ENCODE results near the gene ELP2. TPM values are rescaled to one million over a fixed set of nuclear protein-coding genes. Genes with fewer than 3 reads are reported as not detected.
"Not testable (repeated sequence)": the region's sequence is repeated elsewhere in the genome, so short reads cannot be mapped to it uniquely, and the experiment has no call there.

Gene ELP2
- total and polyA plus RNA-seq, 9 of the 15 experiments (the other 6 are each of a cell fraction or from before 2014, with no cell fraction given), result 76.8 to 192 (median 140) TPM

DNA sequence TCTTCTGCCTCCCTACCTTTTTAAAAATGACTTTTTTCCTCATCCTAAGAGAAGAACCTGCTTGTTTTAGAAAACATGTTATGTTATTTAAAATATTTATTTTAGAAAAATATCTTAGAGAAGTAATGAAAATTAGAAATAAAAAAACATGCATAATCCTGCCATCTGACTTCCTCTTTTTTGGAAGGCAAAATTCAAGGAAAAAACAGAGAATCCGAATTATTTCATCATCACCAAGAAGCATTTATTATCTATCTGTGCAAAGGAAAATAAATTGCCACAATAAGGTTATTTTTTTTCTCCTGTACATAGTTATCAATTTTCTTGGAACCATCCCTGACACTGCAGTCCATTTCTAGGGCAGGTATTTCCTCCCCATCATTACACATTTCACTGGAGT, 15.0 kb upstream of the ELP2 start:
- H3K27me3 ChIP-seq (ENCODE audit: control insufficient read depth in 2 of 2, insufficient read depth in 2 of 2, low read length in 2 of 2), result no peaks in the 10 kb centered on the region
- no peaks in the 10 kb centered on the region for H3K9me1 ChIP-seq (ENCODE audit: control insufficient read depth, insufficient read depth, low read length)
- DNase-seq (ENCODE audit: extremely low read depth in 1 of 4, low spot score in 3 of 4) (no peak), FAIRE-seq (no peak), ATAC-seq (no peak)
- TF ChIP-seq SPI1 (IDR thresholded peaks at IDR 0.05; ENCODE audit: borderline replicate concordance, low read depth, low read length) (peak; percentile 60; the same call in 1 of the 2 replicates), ZNF644 (tag; IDR thresholded peaks at IDR 0.05; ENCODE audit: low read depth) (no peak)
- TF ChIP-seq, protein P1, sequence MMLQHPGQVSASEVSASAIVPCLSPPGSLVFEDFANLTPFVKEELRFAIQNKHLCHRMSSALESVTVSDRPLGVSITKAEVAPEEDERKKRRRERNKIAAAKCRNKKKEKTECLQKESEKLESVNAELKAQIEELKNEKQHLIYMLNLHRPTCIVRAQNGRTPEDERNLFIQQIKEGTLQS (IDR thresholded peaks at IDR 0.05), result peak; percentile 65; the same call in 1 of the 2 replicates
- TF ChIP-seq, protein P1 (CRISPR knock-in tag; conservative IDR thresholded peaks at IDR 0.05), result no peak
- H3K4me1 ChIP-seq (replicated peaks in 1 of 2; ENCODE audit: control insufficient read depth in 2 of 2, insufficient read depth in 2 of 2, low read length in 2 of 2), result no peaks in the 10 kb centered on the region
- no TSS peak for BruUV-seq (replicated peaks)
- intact Hi-C loops (cut with micrococcal nuclease), result no loop called here
- no peak overlapping the region for H3K9ac ChIP-seq (ENCODE audit: insufficient read depth in 1 of 2, low read depth in 2 of 2, low read length in 2 of 2)
- in situ Hi-C loops (cut with MboI), result no loop called here
- H3K79me2 ChIP-seq (ENCODE audit: control insufficient read depth, insufficient read depth, low read length), result no peaks in the 10 kb centered on the region
- POLR2A ChIA-PET, result interaction anchor here (0.6 kb wide), 1 partner anchor 13 kb away, joined by 3 read pairs; no protein-coding TSS in a partner anchor
- no peak overlapping the region for H3K4me3 ChIP-seq
- peaks cover 56% of the 10 kb centered on the region for H3K36me3 ChIP-seq (ENCODE audit: control insufficient read depth, insufficient read depth, low read length)
- 19% methylated on average over 1 of the region's 1 CpG for WGBS (ENCODE audit: insufficient coverage, low coverage, missing lambda C conversion rate)
- CTCF ChIA-PET (ENCODE audit: low intra/inter-chr PET ratio), result no interaction called here
- H4K20me1 ChIP-seq (replicated peaks; ENCODE audit: control insufficient read depth, insufficient read depth, low read length), result no peaks in the 10 kb centered on the region
- H3K4me2 ChIP-seq (ENCODE audit: insufficient read depth, low read length), result no peak overlapping the region
- H3K9me3 ChIP-seq (replicated peaks; ENCODE audit: control insufficient read depth, insufficient read depth, low read depth, low read length), result no peaks in the 10 kb centered on the region
- H2AFZ ChIP-seq (ENCODE audit: low read depth, low read length), result no peak overlapping the region
- no peak overlapping the region for H3K27ac ChIP-seq (ENCODE audit: extremely low read depth, low read depth, low read length)

DNA sequence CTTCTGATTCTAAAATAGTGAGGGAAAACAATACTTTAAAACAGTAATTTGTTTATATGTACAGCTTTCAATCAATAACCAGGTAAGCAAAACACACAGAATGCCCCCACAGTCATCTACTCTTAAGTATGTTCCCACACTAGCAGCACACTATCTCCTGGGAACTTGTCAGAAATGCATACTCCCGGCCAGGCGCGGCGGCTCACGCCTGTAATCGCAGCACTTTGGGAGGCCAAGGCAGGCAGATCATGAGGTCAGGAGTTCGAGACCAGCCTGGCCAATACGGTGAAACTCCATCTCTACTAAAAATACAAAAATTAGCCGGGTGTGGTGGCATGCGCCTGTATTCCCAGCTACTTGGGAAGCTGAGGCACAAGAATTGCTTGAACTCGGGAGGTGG, 12.9 kb upstream of the ELP2 start:
- H3K4me2 ChIP-seq (ENCODE audit: insufficient read depth, low read length); FAIRE-seq; ATAC-seq; H3K79me2 ChIP-seq (ENCODE audit: control insufficient read depth, insufficient read depth, low read length); H3K9me3 ChIP-seq (replicated peaks; ENCODE audit: control insufficient read depth, insufficient read depth, low read depth, low read length); CTCF ChIA-PET (ENCODE audit: low intra/inter-chr PET ratio); H4K20me1 ChIP-seq (replicated peaks; ENCODE audit: control insufficient read depth, insufficient read depth, low read length); H3K4me3 ChIP-seq; H3K9me1 ChIP-seq (ENCODE audit: control insufficient read depth, insufficient read depth, low read length); BruUV-seq (replicated peaks); in situ Hi-C loops (cut with MboI); H3K27ac ChIP-seq (ENCODE audit: extremely low read depth, low read depth, low read length); H2AFZ ChIP-seq (ENCODE audit: low read depth, low read length); intact Hi-C loops (cut with micrococcal nuclease); H3K4me1 ChIP-seq (replicated peaks in 1 of 2; ENCODE audit: control insufficient read depth in 2 of 2, insufficient read depth in 2 of 2, low read length in 2 of 2); H3K9ac ChIP-seq (ENCODE audit: insufficient read depth in 1 of 2, low read depth in 2 of 2, low read length in 2 of 2); H3K27me3 ChIP-seq (ENCODE audit: control insufficient read depth in 2 of 2, insufficient read depth in 2 of 2, low read length in 2 of 2); DNase-seq (ENCODE audit: extremely low read depth in 1 of 4, low spot score in 3 of 4): not testable (repeated sequence)
- peaks cover 60% of the 10 kb centered on the region for H3K36me3 ChIP-seq (ENCODE audit: control insufficient read depth, insufficient read depth, low read length)
- POLR2A ChIA-PET, result interaction anchor here (0.7 to 2.6 kb wide), 2 partner anchors 13 to 32 kb away, joined by 3 to 10 read pairs; partner anchors contain the start of genes ELP2 and SLC39A6
- WGBS (ENCODE audit: insufficient coverage, low coverage, missing lambda C conversion rate), result 83% methylated on average over 11 of the region's 11 CpGs

Measured in K562 (cell line).